K562 (cell line): ENCODE results near the gene DPP3. TPM values are rescaled to one million over a fixed set of nuclear protein-coding genes. Genes with fewer than 3 reads are reported as not detected.

Experiments
- FIP1L1 ChIP-seq: fragments of 200-400 bp; formaldehyde crosslinking; IDR thresholded peaks from 2 replicates; pipeline ENCODE4 v1.6.1; 2018; ENCODE audit warnings: mild to moderate bottlenecking, low read depth, low read length; ENCODE audit not compliant: poor library complexity, severe bottlenecking
- GABPB1 ChIP-seq: sonication (generic); formaldehyde crosslinking; IDR thresholded peaks from 2 replicates; pipeline ENCODE4 v1.8.0; 2022; ENCODE audit warnings: mild to moderate bottlenecking, missing genetic modification reagents
- HOXB6 ChIP-seq: fragments of 250-450 bp; sonication (Bioruptor Pico); IDR thresholded peaks from 2 replicates; pipeline ENCODE4 v1.5.1; 2022; ENCODE audit warnings: mild to moderate bottlenecking, borderline replicate concordance
- MAZ ChIP-seq, 2 experiments: fragments of 450-650 bp in 1 of 2; sonication (generic) in 1 of 2; formaldehyde crosslinking; IDR thresholded peaks in 1 of 2; conservative IDR thresholded peaks in 1 of 2; 2 replicates each; pipeline versions ENCODE4 v1.4.0 to v1.5.0; 2020; ENCODE audit warnings: mild to moderate bottlenecking in 1 of 2, missing genetic modification reagents in 1 of 2
- NR4A1 ChIP-seq, 2 experiments: fragments of 250-450 bp in 1 of 2; fragments of 450-650 bp in 1 of 2; sonication (Bioruptor Pico) in 1 of 2; IDR thresholded peaks; 2 replicates each; pipeline versions ENCODE4 v1.4.0 to v1.6.1; 2016 to 2020; ENCODE audit warnings: mild to moderate bottlenecking in 2 of 2, missing compliant biosample characterization in 1 of 2, missing genetic modification characterization in 1 of 2, moderate library complexity in 1 of 2
- SAFB ChIP-seq: fragments of 200-400 bp; formaldehyde crosslinking; IDR thresholded peaks from 2 replicates; pipeline ENCODE4 v1.6.1; 2017; ENCODE audit warnings: low read depth, low read length, borderline replicate concordance
- TRIM24 ChIP-seq, 2 experiments: fragments of 450-650 bp; IDR thresholded peaks; 2 replicates each; pipeline ENCODE4 v1.6.1; 2016
- ZBTB43 ChIP-seq: sonication (generic); formaldehyde crosslinking; IDR thresholded peaks from 2 replicates; pipeline ENCODE4 v1.8.0; 2023; ENCODE audit warnings: mild to moderate bottlenecking, missing genetic modification reagents
- ZNF764 ChIP-seq: fragments of 250-450 bp; sonication (Bioruptor Pico); IDR thresholded peaks from 2 replicates; pipeline ENCODE4 v1.4.0; 2020; ENCODE audit warnings: low read depth, mild to moderate bottlenecking, moderate library complexity
- polyA plus RNA-seq, 8 experiments: library from polyadenylated mRNA; depleted of rRNA in 4 of 8; stranded (reverse) in 5 of 8; unstranded in 3 of 8; fragments of >200 nt; fragmentation: Nextera tagmentation in 2 of 8; fragmentation: Illumina TruSeq in 1 of 8; extraction: Ambion mirVana in 2 of 8; extraction: Trizol in 1 of 8; gene quantifications; 2 replicates each; pipeline versions ENCODE4 v1.2.1 to v1.2.3, GENCODE V29; 2011 to 2014; ENCODE audit warnings: inconsistent platforms in 1 of 8, missing spikeins in 1 of 8
- total RNA-seq, 7 experiments: library from RNA; depleted of rRNA in 6 of 7; stranded (reverse); fragments of >200 nt in 6 of 7; fragmentation: Illumina TruSeq in 2 of 7; extraction: Trizol in 2 of 7; gene quantifications; 2 replicates each; pipeline versions ENCODE4 v1.2.1 to v1.2.3, GENCODE V29; 2011 to 2021; ENCODE audit warnings: low replicate concordance in 1 of 7
- TF ChIP-seq, protein P1 (sequence below): sonication (generic); formaldehyde crosslinking; IDR thresholded peaks from 2 replicates; pipeline ENCODE4 v1.8.0; 2022; ENCODE audit warnings: mild to moderate bottlenecking, missing genetic modification reagents
- TF ChIP-seq, protein P2 (sequence below), 2 experiments: fragments of 450-650 bp in 1 of 2; sonication (generic) in 1 of 2; formaldehyde crosslinking in 1 of 2; IDR thresholded peaks; 2 replicates each; pipeline versions ENCODE4 v1.7.1 to v1.9.0; 2016 to 2022; ENCODE audit warnings: inconsistent platforms in 1 of 2, mild to moderate bottlenecking in 1 of 2, missing genetic modification reagents in 1 of 2

Gene DPP3
- total and polyA plus RNA-seq, 9 of the 15 experiments (the other 6 are each of a cell fraction or from before 2014, with no cell fraction given): 3.7 to 69.2 (median 43.3) TPM

GRCh38 chr11:66545701-66546367, 65.6 kb downstream of the DPP3 start, which contains the start of gene ZDHHC24 (continued):
- TF ChIP-seq FIP1L1 (peak; percentile 68), HOXB6 (CRISPR knock-in tag) (0 out of 2 replicates have a peak, but pooled peaks have one; percentile 26), ZBTB43 (CRISPR knock-in tag) (no peak), TRIM24 (IDR thresholded peaks at IDR 0.05) (no peak), NR4A1 (CRISPR knock-in tag; IDR thresholded peaks at IDR 0.05) (no peak), NR4A1 (tag; IDR thresholded peaks at IDR 0.05) (0 out of 2 replicates have a peak, but pooled peaks have one; percentile 31), SAFB (peak; percentile 79), GABPB1 (CRISPR knock-in tag) (0 out of 2 replicates have a peak, but pooled peaks have one; percentile 58), ZNF764 (CRISPR knock-in tag) (no peak), MAZ (CRISPR knock-in tag; conservative IDR thresholded peaks at IDR 0.05 in 1 of 2, IDR thresholded peaks at IDR 0.05 in 1 of 2) (peak; percentile 73 to 88)
- TF ChIP-seq, protein P1, sequence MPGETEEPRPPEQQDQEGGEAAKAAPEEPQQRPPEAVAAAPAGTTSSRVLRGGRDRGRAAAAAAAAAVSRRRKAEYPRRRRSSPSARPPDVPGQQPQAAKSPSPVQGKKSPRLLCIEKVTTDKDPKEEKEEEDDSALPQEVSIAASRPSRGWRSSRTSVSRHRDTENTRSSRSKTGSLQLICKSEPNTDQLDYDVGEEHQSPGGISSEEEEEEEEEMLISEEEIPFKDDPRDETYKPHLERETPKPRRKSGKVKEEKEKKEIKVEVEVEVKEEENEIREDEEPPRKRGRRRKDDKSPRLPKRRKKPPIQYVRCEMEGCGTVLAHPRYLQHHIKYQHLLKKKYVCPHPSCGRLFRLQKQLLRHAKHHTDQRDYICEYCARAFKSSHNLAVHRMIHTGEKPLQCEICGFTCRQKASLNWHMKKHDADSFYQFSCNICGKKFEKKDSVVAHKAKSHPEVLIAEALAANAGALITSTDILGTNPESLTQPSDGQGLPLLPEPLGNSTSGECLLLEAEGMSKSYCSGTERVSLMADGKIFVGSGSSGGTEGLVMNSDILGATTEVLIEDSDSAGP (CRISPR knock-in tag): no peak
- TF ChIP-seq, protein P2, sequence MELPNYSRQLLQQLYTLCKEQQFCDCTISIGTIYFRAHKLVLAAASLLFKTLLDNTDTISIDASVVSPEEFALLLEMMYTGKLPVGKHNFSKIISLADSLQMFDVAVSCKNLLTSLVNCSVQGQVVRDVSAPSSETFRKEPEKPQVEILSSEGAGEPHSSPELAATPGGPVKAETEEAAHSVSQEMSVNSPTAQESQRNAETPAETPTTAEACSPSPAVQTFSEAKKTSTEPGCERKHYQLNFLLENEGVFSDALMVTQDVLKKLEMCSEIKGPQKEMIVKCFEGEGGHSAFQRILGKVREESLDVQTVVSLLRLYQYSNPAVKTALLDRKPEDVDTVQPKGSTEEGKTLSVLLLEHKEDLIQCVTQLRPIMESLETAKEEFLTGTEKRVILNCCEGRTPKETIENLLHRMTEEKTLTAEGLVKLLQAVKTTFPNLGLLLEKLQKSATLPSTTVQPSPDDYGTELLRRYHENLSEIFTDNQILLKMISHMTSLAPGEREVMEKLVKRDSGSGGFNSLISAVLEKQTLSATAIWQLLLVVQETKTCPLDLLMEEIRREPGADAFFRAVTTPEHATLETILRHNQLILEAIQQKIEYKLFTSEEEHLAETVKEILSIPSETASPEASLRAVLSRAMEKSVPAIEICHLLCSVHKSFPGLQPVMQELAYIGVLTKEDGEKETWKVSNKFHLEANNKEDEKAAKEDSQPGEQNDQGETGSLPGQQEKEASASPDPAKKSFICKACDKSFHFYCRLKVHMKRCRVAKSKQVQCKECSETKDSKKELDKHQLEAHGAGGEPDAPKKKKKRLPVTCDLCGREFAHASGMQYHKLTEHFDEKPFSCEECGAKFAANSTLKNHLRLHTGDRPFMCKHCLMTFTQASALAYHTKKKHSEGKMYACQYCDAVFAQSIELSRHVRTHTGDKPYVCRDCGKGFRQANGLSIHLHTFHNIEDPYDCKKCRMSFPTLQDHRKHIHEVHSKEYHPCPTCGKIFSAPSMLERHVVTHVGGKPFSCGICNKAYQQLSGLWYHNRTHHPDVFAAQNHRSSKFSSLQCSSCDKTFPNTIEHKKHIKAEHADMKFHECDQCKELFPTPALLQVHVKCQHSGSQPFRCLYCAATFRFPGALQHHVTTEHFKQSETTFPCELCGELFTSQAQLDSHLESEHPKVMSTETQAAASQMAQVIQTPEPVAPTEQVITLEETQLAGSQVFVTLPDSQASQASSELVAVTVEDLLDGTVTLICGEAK (IDR thresholded peaks at IDR 0.05): peak; percentile 16; the same call in 1 of the 2 replicates
- TF ChIP-seq, protein P2 (CRISPR knock-in tag; IDR thresholded peaks at IDR 0.05): no peak
